AG10803 (cell line): ENCODE measurements around the gene SPRYD3.
"Not testable (repeated sequence)": the region's sequence is repeated elsewhere in the genome, so short reads cannot be mapped to it uniquely, and the experiment has no call there.

Source experiments
- DNase-seq: peaks from one replicate; pipeline ENCODE4 v3.0.0; 2010; ENCODE audit warnings: low read depth
- H3K4me3 ChIP-seq: 2 replicates; pipeline ENCODE4 v1.5.1; 2011; ENCODE audit warnings: mild to moderate bottlenecking, low read length, control low read depth
- CTCF ChIP-seq: conservative IDR thresholded peaks from 2 replicates; pipeline ENCODE4 v1.5.1; 2011; ENCODE audit warnings: mild to moderate bottlenecking, low read length, control low read depth, inconsistent platforms

Gene SPRYD3

GRCh38 chr12:53120685-53121525 is 41.7 kb upstream of the SPRYD3 start:
- no peak for DNase-seq
- no peak overlapping the region for H3K4me3 ChIP-seq
- TF ChIP-seq CTCF: no peak

GRCh38 chr12:53118751-53119300 is 39.6 kb upstream of the SPRYD3 start:
- no peak for TF ChIP-seq CTCF
- no peak overlapping the region for H3K4me3 ChIP-seq
- DNase-seq: no peak

GRCh38 chr12:53115891-53116648 is 36.9 kb upstream of the SPRYD3 start:
- TF ChIP-seq CTCF: no peak
- H3K4me3 ChIP-seq: no peak overlapping the region
- DNase-seq: no peak

GRCh38 chr12:53115112-53115890 is 36.1 kb upstream of the SPRYD3 start:
- TF ChIP-seq CTCF: no peak
- DNase-seq: no peak
- no peak overlapping the region for H3K4me3 ChIP-seq

- H3K4me3 ChIP-seq: no peak overlapping the region
- TF ChIP-seq CTCF: no peak
- no peak for DNase-seq
Observed at GRCh38 chr12:53113951-53114350, 34.8 kb upstream of the SPRYD3 start.

- no peak for TF ChIP-seq CTCF
- DNase-seq: no peak
- no peak overlapping the region for H3K4me3 ChIP-seq
Observed at GRCh38 chr12:53113136-53113705, 34.0 kb upstream of the SPRYD3 start.

GRCh38 chr12:53112431-53112830 is 33.2 kb upstream of the SPRYD3 start:
- not testable (repeated sequence) for DNase-seq, H3K4me3 ChIP-seq
